Activated naive CD4-positive, alpha-beta T cell treated with anti-CD3 and anti-CD28 coated beads for 36 hours (primary cell): Measurements from ENCODE around the gene RBMS1. TPM values are rescaled to one million over a fixed set of nuclear protein-coding genes. Genes with fewer than 3 reads are reported as not detected.

Experiments
- CTCF ChIA-PET: fragments of 350-600 bp; sonication (Branson Sonifier 250); formaldehyde crosslinking; loops from one replicate; lab custom pipeline; 2021; ENCODE audit warnings: antibody characterized with exemption; lab: Charles Lee
- DNase-seq: peaks from one replicate; pipeline ENCODE4 v3.0.0-alpha.2; 2020
- H3K27ac Mint-ChIP-seq: one replicate; pipeline ENCODE4 v1.8.0; 2021; ENCODE audit warnings: mild to moderate bottlenecking, mixed read lengths
- H3K27me3 Mint-ChIP-seq: one replicate; pipeline ENCODE4 v1.8.0; 2021; ENCODE audit warnings: low read depth, mixed read lengths
- H3K36me3 Mint-ChIP-seq: one replicate; pipeline ENCODE4 v1.8.0; 2021; ENCODE audit warnings: low read depth, mixed read lengths
- H3K4me1 Mint-ChIP-seq: one replicate; pipeline ENCODE4 v1.8.0; 2021; ENCODE audit warnings: low read depth, mixed read lengths
- H3K4me3 Mint-ChIP-seq: one replicate; pipeline ENCODE4 v1.8.0; 2021; ENCODE audit warnings: mild to moderate bottlenecking, moderate library complexity, mixed read lengths
- H3K9me3 Mint-ChIP-seq: one replicate; pipeline ENCODE4 v1.8.0; 2021; ENCODE audit warnings: mixed read lengths
- intact Hi-C: fragments of 100-400 bp; cut with micrococcal nuclease; formaldehyde crosslinking; loops from one replicate; pipeline ENCODE4 v1.15.1; 2023
- total RNA-seq, 2 experiments: library from RNA; stranded (reverse); gene quantifications; one replicate each; pipeline ENCODE4 v1.2.3, GENCODE V29; 2021

Gene RBMS1
- total RNA-seq, 2 experiments from 2014 or later: 27.8 to 29.1 TPM

DNA sequence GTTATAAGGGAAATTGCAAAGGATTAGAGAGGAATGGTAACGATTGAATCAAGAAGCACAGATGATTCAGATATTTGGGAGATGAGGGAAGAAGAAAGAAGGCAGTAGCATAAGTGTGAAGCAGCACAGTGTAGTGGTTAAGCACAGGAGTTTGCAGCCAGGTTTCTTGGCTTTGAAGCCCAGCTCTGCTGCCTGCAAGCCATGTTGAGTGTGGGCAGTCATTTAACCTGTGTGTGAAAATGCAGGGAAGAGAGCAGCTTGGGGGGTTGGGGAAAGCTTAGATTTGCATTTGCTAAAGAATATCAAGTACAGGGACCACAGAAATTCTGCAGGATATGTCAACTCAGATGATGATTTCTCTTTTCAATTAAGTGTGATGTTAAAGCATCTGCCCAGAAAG is 21.5 kb upstream of the RBMS1 start:
- Mint-ChIP-seq H3K4me3 (no peak overlapping the region), H3K36me3 (no peaks in the 10 kb centered on the region), H3K4me1 (peaks cover 36% of the 10 kb centered on the region), H3K9me3 (no peaks in the 10 kb centered on the region), H3K27me3 (no peaks in the 10 kb centered on the region), H3K27ac (no peak overlapping the region)
- DNase-seq: no peak
- intact Hi-C loops: no loop called here
- CTCF ChIA-PET: interaction anchor here (0.7 to 1.1 kb wide), 2 partner anchors 44 to 151 kb away, joined by 3 read pairs; no protein-coding TSS in a partner anchor

GRCh38 chr2:160513120-160513519 is 19.5 kb upstream of the RBMS1 start:
- no peak overlapping the region for H3K27ac Mint-ChIP-seq
- H3K36me3 Mint-ChIP-seq: no peaks in the 10 kb centered on the region
- CTCF ChIA-PET: interaction anchor here (0.6 kb wide), 1 partner anchor 125 kb away, joined by 3 read pairs; no protein-coding TSS in a partner anchor
- H3K4me1 Mint-ChIP-seq: peaks cover 36% of the 10 kb centered on the region
- no peak overlapping the region for H3K4me3 Mint-ChIP-seq
- no peaks in the 10 kb centered on the region for H3K9me3 Mint-ChIP-seq
- no peak for DNase-seq
- intact Hi-C loops: no loop called here
- H3K27me3 Mint-ChIP-seq: no peaks in the 10 kb centered on the region

GRCh38 chr2:160512491-160512890 is 18.9 kb upstream of the RBMS1 start:
- DNase-seq: no peak
- H3K27me3 Mint-ChIP-seq: no peaks in the 10 kb centered on the region
- H3K4me1 Mint-ChIP-seq: peaks cover 35% of the 10 kb centered on the region
- H3K9me3 Mint-ChIP-seq: no peaks in the 10 kb centered on the region
- intact Hi-C loops: no loop called here
- no peaks in the 10 kb centered on the region for H3K36me3 Mint-ChIP-seq
- H3K27ac Mint-ChIP-seq: no peak overlapping the region
- no peak overlapping the region for H3K4me3 Mint-ChIP-seq
- CTCF ChIA-PET: no interaction called here

DNA sequence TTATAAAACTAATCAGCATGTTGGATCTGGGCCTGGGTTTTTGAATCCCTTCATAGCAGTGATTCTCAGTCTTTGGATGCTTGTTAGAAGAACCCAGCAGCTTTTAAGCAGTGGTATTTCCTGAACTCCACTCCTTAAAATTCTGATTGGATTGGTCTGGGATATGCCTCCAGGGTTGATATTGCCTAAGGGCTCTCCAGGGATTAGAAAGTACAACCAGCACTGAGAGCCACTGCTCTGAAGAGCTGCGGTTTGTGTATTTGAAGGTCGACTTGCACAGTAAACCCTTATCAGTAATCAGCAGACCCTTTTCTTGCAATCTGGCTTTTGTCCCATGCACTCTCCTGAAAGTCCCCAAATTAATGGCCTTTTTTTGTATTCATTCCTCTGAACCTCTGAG is 17.0 kb upstream of the RBMS1 start:
- Mint-ChIP-seq H3K4me3 (no peak overlapping the region), H3K9me3 (no peaks in the 10 kb centered on the region), H3K36me3 (no peaks in the 10 kb centered on the region), H3K4me1 (peaks cover 28% of the 10 kb centered on the region), H3K27ac (no peak overlapping the region), H3K27me3 (no peaks in the 10 kb centered on the region)
- DNase-seq: no peak
- intact Hi-C loops: no loop called here
- CTCF ChIA-PET: interaction anchor here (0.7 to 1.0 kb wide), 2 partner anchors 11 to 20 kb away, joined by 3 read pairs; no protein-coding TSS in a partner anchor

DNA sequence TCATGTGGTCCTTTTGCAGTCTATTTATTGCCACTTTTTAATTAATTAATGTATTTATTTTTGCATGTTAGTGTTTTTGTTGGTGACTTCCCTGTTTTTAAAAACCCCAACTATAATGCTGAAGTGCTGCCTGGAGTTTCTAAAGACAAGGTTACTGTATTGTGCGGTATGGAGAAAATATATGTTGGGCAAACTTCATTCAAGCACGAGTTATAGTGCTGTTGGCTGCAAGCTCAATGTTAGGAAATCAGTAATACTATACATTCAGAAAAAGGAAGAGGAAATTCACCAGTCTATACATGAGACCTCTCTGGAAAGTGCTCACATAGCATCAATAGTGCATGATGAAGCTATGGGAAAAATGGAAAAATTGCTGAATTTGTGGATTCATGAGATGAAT is 15.4 kb upstream of the RBMS1 start:
- H3K27ac Mint-ChIP-seq: no peak overlapping the region
- no peak for DNase-seq
- no peak overlapping the region for H3K4me3 Mint-ChIP-seq
- CTCF ChIA-PET: no interaction called here
- no peaks in the 10 kb centered on the region for H3K27me3 Mint-ChIP-seq
- peaks cover 22% of the 10 kb centered on the region for H3K4me1 Mint-ChIP-seq
- intact Hi-C loops: no loop called here
- H3K9me3 Mint-ChIP-seq: no peaks in the 10 kb centered on the region
- H3K36me3 Mint-ChIP-seq: no peaks in the 10 kb centered on the region

DNA sequence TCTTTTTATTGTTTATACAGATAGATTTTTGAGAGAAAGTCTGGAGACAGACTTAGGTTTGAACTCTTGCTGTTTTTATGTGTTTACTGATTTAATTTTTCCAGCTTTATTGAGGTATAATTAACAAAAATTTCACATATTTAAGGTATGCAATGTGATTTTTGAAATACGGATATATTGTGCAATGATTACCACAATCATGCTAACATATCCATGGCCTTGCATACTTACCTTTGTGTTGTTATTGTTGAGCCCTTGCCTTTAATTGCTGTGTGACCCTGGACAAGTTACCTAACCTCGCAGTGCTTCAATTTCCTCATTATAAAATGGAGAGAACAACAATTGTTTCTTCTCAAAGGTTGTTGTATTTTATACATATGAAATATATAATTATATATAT is 13.9 kb upstream of the RBMS1 start:
- CTCF ChIA-PET: interaction anchor here (0.7 kb wide), 1 partner anchor 277 kb away, joined by 7 read pairs; no protein-coding TSS in a partner anchor
- no peak overlapping the region for H3K27ac Mint-ChIP-seq
- intact Hi-C loops: loop anchor here (1.0 kb wide), 1 partner anchor 9 kb away; no protein-coding TSS in a partner anchor

GRCh38 chr2:160507046-160507407 is 13.4 kb upstream of the RBMS1 start:
- intact Hi-C loops: loop anchor here (1.0 kb wide), 1 partner anchor 9 kb away; no protein-coding TSS in a partner anchor
- Mint-ChIP-seq H3K4me3 (peak overlapping the region; percentile 26), H3K27me3 (no peaks in the 10 kb centered on the region), H3K9me3 (no peaks in the 10 kb centered on the region), H3K27ac (no peak overlapping the region), H3K4me1 (peaks cover 16% of the 10 kb centered on the region), H3K36me3 (no peaks in the 10 kb centered on the region)
- CTCF ChIA-PET: no interaction called here
- DNase-seq: no peak

More for the DNA sequence above, 13.9 kb upstream of the RBMS1 start:
- H3K36me3 Mint-ChIP-seq: no peaks in the 10 kb centered on the region
- H3K4me1 Mint-ChIP-seq: peaks cover 20% of the 10 kb centered on the region
- no peaks in the 10 kb centered on the region for H3K9me3 Mint-ChIP-seq
- no peaks in the 10 kb centered on the region for H3K27me3 Mint-ChIP-seq
- no peak overlapping the region for H3K4me3 Mint-ChIP-seq
- DNase-seq: no peak

GRCh38 chr2:160506371-160507045 is 12.9 kb upstream of the RBMS1 start:
- H3K27me3 Mint-ChIP-seq: no peaks in the 10 kb centered on the region
- no peaks in the 10 kb centered on the region for H3K36me3 Mint-ChIP-seq
- no peak for DNase-seq
- peaks cover 17% of the 10 kb centered on the region for H3K4me1 Mint-ChIP-seq
- H3K4me3 Mint-ChIP-seq: peak overlapping the region; percentile 26
- no peak overlapping the region for H3K27ac Mint-ChIP-seq
- H3K9me3 Mint-ChIP-seq: no peaks in the 10 kb centered on the region
- intact Hi-C loops: loop anchor here (1.0 kb wide), 1 partner anchor 10 kb away; no protein-coding TSS in a partner anchor
- CTCF ChIA-PET: interaction anchor here (0.6 kb wide), 1 partner anchor 173 kb away, joined by 3 read pairs; no protein-coding TSS in a partner anchor

- intact Hi-C loops: no loop called here
- no peak for DNase-seq
- H3K27ac Mint-ChIP-seq: no peak overlapping the region
- no peak overlapping the region for H3K4me3 Mint-ChIP-seq
- H3K9me3 Mint-ChIP-seq: no peaks in the 10 kb centered on the region
- no peaks in the 10 kb centered on the region for H3K36me3 Mint-ChIP-seq
- no peaks in the 10 kb centered on the region for H3K27me3 Mint-ChIP-seq
- CTCF ChIA-PET: no interaction called here
- H3K4me1 Mint-ChIP-seq: peaks cover 17% of the 10 kb centered on the region
Observed at GRCh38 chr2:160505256-160505655, 11.6 kb upstream of the RBMS1 start.

DNA sequence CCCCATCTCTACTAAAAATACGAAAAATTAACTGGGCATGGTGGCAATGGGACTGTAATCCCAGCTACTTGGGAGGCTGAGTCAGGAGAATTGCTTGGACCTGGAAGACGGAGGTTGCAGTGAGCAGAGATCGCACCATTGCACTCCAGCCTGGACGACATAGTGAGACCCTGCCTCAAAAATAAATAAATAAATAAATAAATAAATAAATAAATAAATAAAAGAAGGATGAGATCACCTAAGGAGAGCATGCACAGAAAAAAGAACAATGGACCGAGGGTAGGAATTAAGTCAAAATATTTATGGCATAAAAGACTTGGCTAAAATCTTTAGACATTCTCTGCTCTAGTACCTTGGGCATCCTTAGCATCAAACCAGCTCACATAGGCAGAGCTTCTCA is 8.9 kb upstream of the RBMS1 start:
- H3K4me1 Mint-ChIP-seq: peaks cover 17% of the 10 kb centered on the region
- no peak overlapping the region for H3K27ac Mint-ChIP-seq
- CTCF ChIA-PET: interaction anchor here (0.8 kb wide), 1 partner anchor 72 kb away, joined by 3 read pairs; no protein-coding TSS in a partner anchor
- H3K9me3 Mint-ChIP-seq: no peaks in the 10 kb centered on the region
- DNase-seq: no peak
- H3K4me3 Mint-ChIP-seq: no peak overlapping the region
- H3K27me3 Mint-ChIP-seq: no peaks in the 10 kb centered on the region
- no peaks in the 10 kb centered on the region for H3K36me3 Mint-ChIP-seq
- intact Hi-C loops: no loop called here

- DNase-seq: no peak
- CTCF ChIA-PET: no interaction called here
- no peak overlapping the region for H3K27ac Mint-ChIP-seq
- intact Hi-C loops: no loop called here
- no peak overlapping the region for H3K4me3 Mint-ChIP-seq
- H3K36me3 Mint-ChIP-seq: no peaks in the 10 kb centered on the region
- no peaks in the 10 kb centered on the region for H3K27me3 Mint-ChIP-seq
- no peaks in the 10 kb centered on the region for H3K9me3 Mint-ChIP-seq
- peaks cover 10% of the 10 kb centered on the region for H3K4me1 Mint-ChIP-seq
Observed at GRCh38 chr2:160501370-160501769, 7.8 kb upstream of the RBMS1 start.

DNA sequence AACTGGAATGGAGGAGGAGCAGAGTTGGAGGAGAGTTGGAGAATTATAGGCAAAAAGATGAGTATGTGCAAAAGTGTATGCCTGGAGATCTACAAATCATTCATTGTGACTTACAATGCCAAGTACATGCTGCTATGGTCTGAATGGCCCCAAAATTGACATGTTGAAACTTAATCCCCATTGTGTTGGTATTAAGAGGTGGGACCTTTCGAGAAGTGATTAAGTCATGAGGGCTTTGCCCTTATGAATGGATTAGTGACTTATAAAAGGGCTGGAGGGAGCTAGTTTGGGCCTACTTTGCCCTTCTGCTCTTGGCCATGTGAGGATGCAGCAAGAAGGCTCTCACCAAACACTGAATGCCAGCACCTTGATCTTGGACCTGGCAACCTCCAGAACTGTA is 6.3 kb upstream of the RBMS1 start:
- H3K27ac Mint-ChIP-seq: no peak overlapping the region
- CTCF ChIA-PET: interaction anchor here (1.2 kb wide), 1 partner anchor 11 kb away, joined by 3 read pairs; no protein-coding TSS in a partner anchor
- H3K36me3 Mint-ChIP-seq: no peaks in the 10 kb centered on the region
- no peak overlapping the region for H3K4me3 Mint-ChIP-seq
- intact Hi-C loops: loop anchor here (10.0 kb wide), 1 partner anchor 785 kb away; the partner anchor contains the start of gene MARCHF7
- H3K4me1 Mint-ChIP-seq: peaks cover 15% of the 10 kb centered on the region
- H3K27me3 Mint-ChIP-seq: no peaks in the 10 kb centered on the region
- DNase-seq: no peak
- no peaks in the 10 kb centered on the region for H3K9me3 Mint-ChIP-seq

GRCh38 chr2:160498137-160498536 is 4.5 kb upstream of the RBMS1 start:
- intact Hi-C loops: loop anchor here (10.0 kb wide), 1 partner anchor 783 kb away; the partner anchor contains the start of gene MARCHF7
- Mint-ChIP-seq H3K9me3 (no peaks in the 10 kb centered on the region), H3K36me3 (no peaks in the 10 kb centered on the region), H3K27ac (no peak overlapping the region), H3K27me3 (no peaks in the 10 kb centered on the region), H3K4me3 (no peak overlapping the region), H3K4me1 (peaks cover 19% of the 10 kb centered on the region)
- DNase-seq: no peak
- CTCF ChIA-PET: no interaction called here
